Lower leg skin (tissue), 4 donors: ENCODE results near the gene ADGRG4. TPM values are rescaled to one million over a fixed set of nuclear protein-coding genes. Genes with fewer than 3 reads are reported as not detected.

Experiments
- DNase-seq, 2 donors: peaks; one replicate each; pipeline ENCODE4 v3.0.0-alpha.2; 2019; ENCODE audit warnings: low spot score in 2 of 2
- H3K4me3 ChIP-seq: fragments of 200-600 bp; sonication (generic); 2 replicates; pipeline ENCODE4 v1.5.1; 2017; ENCODE audit warnings: mild to moderate bottlenecking, low read depth; ENCODE audit not compliant: poor library complexity, severe bottlenecking
- POLR2A ChIP-seq, 2 donors: fragments of 450-650 bp; IDR thresholded peaks; one replicate each; pipeline ENCODE4 v1.6.1; 2016 to 2017; ENCODE audit warnings: antibody characterized with exemption in 2 of 2, mild to moderate bottlenecking in 1 of 2, moderate library complexity in 1 of 2
- WGBS, 2 donors: methylation state at CpG; one replicate each; pipeline ENCODE4 v1.1.5; 2018; 5-methylcytosine and 5-hydroxymethylcytosine counted together
- intact Hi-C: fragments of 100-400 bp; cut with DNase I; formaldehyde crosslinking; loops from one replicate; pipeline ENCODE4 v1.15.0; 2023; ENCODE audit warnings: low total_unique reads
- total RNA-seq, 4 donors: library from RNA; depleted of rRNA; stranded (reverse); fragments of >200 nt; gene quantifications; one replicate each; pipeline ENCODE4 v1.1.0, GENCODE V29; 2016
- TF ChIP-seq, protein P1 (sequence below), 3 donors: fragments of 450-650 bp; IDR thresholded peaks; one replicate each; pipeline ENCODE4 v1.5.1; 2016; ENCODE audit warnings: antibody characterized with exemption in 3 of 3, mild to moderate bottlenecking in 3 of 3, moderate library complexity in 2 of 3

ADGRG4 gene
- total RNA-seq, 4 donors from 2014 or later = not detected

DNA sequence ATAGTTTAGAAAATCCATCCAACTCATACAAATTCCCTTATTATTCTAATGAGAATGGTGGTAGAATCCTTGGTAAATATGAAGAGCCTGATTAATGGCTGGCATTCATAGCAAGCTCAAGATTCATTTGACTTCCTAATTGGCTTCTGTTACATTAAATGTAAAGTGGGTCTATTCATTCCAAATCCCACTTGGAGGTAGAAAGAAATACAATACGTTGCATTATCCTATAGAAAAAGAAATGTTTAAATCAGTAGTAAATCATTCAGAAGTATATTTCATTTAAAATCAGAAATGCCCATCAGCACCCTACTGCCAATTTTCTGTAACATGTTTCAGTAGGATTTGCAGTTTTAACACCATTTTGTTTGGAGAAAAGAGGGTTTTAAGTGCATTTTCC, 6.7 kb downstream of the ADGRG4 start:
- intact Hi-C loops = no loop called here
- DNase-seq = no peak
- TF ChIP-seq, protein P1, sequence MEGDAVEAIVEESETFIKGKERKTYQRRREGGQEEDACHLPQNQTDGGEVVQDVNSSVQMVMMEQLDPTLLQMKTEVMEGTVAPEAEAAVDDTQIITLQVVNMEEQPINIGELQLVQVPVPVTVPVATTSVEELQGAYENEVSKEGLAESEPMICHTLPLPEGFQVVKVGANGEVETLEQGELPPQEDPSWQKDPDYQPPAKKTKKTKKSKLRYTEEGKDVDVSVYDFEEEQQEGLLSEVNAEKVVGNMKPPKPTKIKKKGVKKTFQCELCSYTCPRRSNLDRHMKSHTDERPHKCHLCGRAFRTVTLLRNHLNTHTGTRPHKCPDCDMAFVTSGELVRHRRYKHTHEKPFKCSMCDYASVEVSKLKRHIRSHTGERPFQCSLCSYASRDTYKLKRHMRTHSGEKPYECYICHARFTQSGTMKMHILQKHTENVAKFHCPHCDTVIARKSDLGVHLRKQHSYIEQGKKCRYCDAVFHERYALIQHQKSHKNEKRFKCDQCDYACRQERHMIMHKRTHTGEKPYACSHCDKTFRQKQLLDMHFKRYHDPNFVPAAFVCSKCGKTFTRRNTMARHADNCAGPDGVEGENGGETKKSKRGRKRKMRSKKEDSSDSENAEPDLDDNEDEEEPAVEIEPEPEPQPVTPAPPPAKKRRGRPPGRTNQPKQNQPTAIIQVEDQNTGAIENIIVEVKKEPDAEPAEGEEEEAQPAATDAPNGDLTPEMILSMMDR (IDR thresholded peaks at IDR 0.05) = no peak
- no peak for TF ChIP-seq POLR2A (IDR thresholded peaks at IDR 0.05)
- 33 to 50% methylated on average over 1 of the region's 1 CpG for WGBS, 2 donors
- no peak overlapping the region for H3K4me3 ChIP-seq

DNA sequence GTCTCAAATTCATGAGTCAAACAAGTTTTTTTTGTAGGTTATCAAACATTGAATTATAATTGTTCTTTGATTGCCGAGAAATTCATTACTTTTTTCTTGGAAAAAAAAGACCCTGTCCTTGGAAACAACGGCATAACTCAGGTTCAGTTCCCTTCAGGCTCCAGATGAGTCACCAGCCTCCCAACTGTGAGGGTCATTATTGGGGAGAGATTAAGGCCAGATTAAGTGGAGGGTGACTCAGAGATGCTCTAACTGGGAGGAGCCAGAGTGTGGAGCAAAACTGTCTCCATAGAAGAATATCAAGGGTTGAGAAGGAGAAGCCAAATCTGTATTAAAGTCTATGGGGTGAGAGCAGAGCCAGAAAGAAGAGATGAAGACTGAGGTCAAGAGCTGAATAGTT, 9.6 kb downstream of the ADGRG4 start:
- H3K4me3 ChIP-seq = no peak overlapping the region
- TF ChIP-seq, protein P1 (IDR thresholded peaks at IDR 0.05) = no peak
- TF ChIP-seq POLR2A (IDR thresholded peaks at IDR 0.05) = no peak
- intact Hi-C loops = no loop called here
- 48 to 63% methylated on average over 2 of the region's 2 CpGs for WGBS, 2 donors
- no peak for DNase-seq

DNA sequence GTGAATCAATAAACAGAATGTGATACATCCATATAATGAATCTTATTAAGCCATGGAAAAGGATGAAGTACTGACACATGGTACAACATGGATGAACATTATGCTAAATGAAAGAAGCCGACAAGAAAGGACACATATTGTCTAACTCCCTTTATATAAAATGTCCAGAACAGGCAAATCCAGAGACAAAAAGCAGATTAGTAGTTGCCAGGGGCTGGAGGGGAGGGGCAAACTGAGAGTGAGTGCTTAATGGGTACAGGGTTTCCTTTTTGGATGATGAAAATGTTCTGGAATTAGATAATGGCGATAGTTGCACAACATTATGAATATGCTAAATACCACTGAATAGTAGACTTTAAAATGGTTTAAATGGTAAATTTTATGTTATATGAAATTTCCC, 17.4 kb downstream of the ADGRG4 start:
- WGBS, 2 donors = 74 to 79% methylated on average over 2 of the region's 2 CpGs
- H3K4me3 ChIP-seq = no peak overlapping the region
- intact Hi-C loops = no loop called here
- no peak for TF ChIP-seq POLR2A (IDR thresholded peaks at IDR 0.05)
- DNase-seq = no peak

DNA sequence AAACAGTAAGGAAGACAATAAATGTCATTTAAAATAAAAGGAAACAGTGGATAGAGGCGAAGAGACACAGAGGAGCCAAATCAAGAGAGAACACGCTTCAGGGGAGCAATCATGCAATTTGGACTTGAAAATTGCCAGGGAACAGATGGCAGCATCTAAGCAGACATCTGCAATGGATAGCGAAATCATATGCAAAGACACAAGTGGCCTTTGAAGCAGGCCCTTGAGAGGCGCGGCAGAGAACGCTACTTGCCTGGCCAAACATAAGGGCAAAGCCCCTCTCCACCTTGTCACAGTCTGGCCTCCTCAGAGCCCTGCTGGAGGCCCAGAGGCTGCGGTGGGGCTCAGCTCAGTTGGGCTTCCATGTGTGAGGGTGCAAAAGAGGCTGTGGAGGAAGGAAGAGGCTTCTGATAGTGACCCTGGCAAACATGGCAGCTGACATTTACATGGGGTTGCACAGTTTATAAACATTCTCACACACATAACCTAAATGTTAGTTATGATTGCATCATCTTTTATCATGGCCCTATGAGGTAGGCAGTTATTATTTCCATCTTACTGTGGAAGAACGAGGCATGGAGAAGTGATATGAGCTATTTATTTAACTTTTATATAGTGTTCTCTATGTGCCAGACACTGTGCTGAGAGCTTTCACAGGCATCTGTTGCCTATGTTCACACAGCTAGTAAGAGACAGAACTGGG, 18.3 kb downstream of the ADGRG4 start:
- no peak overlapping the region for H3K4me3 ChIP-seq
- 67 to 87% methylated on average over 8 of the region's 8 CpGs for WGBS, 2 donors
- intact Hi-C loops = no loop called here
- no peak for DNase-seq
- TF ChIP-seq, protein P1 (IDR thresholded peaks at IDR 0.05) = no peak
- TF ChIP-seq POLR2A (IDR thresholded peaks at IDR 0.05) = no peak

DNA sequence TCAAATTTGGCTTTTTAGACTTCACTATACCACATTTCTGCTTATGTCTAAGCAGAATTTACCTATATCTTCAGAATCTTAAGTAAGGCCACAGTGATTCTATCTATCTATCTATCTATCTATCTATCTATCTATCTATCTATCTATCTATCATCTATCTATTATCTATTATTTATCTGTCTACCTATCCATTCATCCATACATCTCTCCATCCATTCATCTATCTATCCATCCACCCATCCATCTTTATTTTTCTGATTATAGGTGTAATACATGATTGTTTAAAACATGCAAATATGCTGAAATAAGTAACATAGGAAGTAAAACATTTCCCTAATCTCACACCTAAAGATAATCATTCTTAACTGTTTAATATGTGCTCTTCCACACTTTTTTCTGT, 18.8 kb downstream of the ADGRG4 start:
- no peak for DNase-seq
- TF ChIP-seq, protein P1 (IDR thresholded peaks at IDR 0.05) = no peak
- TF ChIP-seq POLR2A (IDR thresholded peaks at IDR 0.05) = no peak
- H3K4me3 ChIP-seq = no peak overlapping the region
- intact Hi-C loops = no loop called here

DNA sequence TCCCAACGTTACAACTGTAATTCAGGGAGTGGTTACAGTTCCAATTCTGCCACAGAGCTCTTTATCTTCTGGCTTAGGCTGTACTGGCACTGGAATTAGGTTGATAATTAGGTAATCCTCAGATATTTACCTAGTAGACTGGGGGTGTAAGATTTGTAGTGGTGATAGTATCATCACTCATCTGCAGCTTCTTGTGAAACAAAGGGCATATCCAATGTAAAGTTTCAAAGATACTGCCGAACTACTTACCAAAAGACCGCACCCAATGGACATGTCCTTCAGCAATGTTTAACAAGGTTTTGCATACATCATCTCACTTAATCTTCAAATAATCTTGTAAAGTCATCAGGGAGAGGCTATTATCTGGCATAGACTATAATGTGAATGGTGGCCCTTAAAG, 20.8 kb downstream of the ADGRG4 start:
- WGBS, 2 donors = 46 to 53% methylated on average over 3 of the region's 3 CpGs
- no peak for DNase-seq
- TF ChIP-seq POLR2A (IDR thresholded peaks at IDR 0.05) = no peak
- TF ChIP-seq, protein P1 (IDR thresholded peaks at IDR 0.05) = no peak
- H3K4me3 ChIP-seq = no peak overlapping the region
- intact Hi-C loops = no loop called here
